Adrenal gland (tissue), 5 donors: Measurements from ENCODE around the gene KIF5C.

Source experiments
- POLR2A ChIP-seq, 2 donors: fragments of 450-650 bp; IDR thresholded peaks; one replicate each; pipeline ENCODE4 v1.6.1; 2017; ENCODE audit warnings: antibody characterized with exemption in 2 of 2, mild to moderate bottlenecking in 2 of 2, moderate library complexity in 1 of 2
- TF ChIP-seq, protein P1 (sequence below), 6 experiments: fragments of 450-650 bp in 4 of 6; fragments of 200-600 bp in 2 of 6; sonication (generic) in 1 of 6; IDR thresholded peaks; 1 replicate in 5 of 6; 2 replicates in 1 of 6; pipeline versions ENCODE4 v1.5.1 to v1.8.0; 2016 to 2021; ENCODE audit warnings: antibody characterized with exemption in 6 of 6, mild to moderate bottlenecking in 2 of 6, moderate library complexity in 1 of 6
- donor health status: DM: no; HTN: no; CAD: no.

- TF ChIP-seq, protein P1, sequence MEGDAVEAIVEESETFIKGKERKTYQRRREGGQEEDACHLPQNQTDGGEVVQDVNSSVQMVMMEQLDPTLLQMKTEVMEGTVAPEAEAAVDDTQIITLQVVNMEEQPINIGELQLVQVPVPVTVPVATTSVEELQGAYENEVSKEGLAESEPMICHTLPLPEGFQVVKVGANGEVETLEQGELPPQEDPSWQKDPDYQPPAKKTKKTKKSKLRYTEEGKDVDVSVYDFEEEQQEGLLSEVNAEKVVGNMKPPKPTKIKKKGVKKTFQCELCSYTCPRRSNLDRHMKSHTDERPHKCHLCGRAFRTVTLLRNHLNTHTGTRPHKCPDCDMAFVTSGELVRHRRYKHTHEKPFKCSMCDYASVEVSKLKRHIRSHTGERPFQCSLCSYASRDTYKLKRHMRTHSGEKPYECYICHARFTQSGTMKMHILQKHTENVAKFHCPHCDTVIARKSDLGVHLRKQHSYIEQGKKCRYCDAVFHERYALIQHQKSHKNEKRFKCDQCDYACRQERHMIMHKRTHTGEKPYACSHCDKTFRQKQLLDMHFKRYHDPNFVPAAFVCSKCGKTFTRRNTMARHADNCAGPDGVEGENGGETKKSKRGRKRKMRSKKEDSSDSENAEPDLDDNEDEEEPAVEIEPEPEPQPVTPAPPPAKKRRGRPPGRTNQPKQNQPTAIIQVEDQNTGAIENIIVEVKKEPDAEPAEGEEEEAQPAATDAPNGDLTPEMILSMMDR (IDR thresholded peaks at IDR 0.05) = no peak
- TF ChIP-seq POLR2A (IDR thresholded peaks at IDR 0.05) = no peak
These were observed 126.5 kb downstream of the KIF5C start for GRCh38 chr2:149001496-149001895.
